ENCODE measurements around the gene GET4. TPM values are rescaled to one million over a fixed set of nuclear protein-coding genes. Genes with fewer than 3 reads are reported as not detected.

Gene GET4
- total RNA-seq, 1 experiment from 2014 or later: 44.8 TPM

- H3K9ac ChIP-seq (ENCODE audit: low read length): no peak overlapping the region
- no peak overlapping the region for H3K27ac ChIP-seq (ENCODE audit: low read depth, low read length)
- H3K4me1 ChIP-seq (ENCODE audit: control insufficient read depth in 1 of 2, insufficient read depth in 2 of 2, low read length in 2 of 2): no peaks in the 10 kb centered on the region
- H3K4me2 ChIP-seq (ENCODE audit: low read length): no peak overlapping the region
- peaks cover 71% of the 10 kb centered on the region for H3K79me2 ChIP-seq (ENCODE audit: insufficient read depth, low read length)
- no peak for TF ChIP-seq SIN3A (IDR thresholded peaks at IDR 0.05; ENCODE audit: low read depth)
- TF ChIP-seq FOSL1 (IDR thresholded peaks at IDR 0.05; ENCODE audit: low read depth): no peak
- TF ChIP-seq EZH2 (IDR thresholded peaks at IDR 0.05): no peak
- no peak for TF ChIP-seq CBX3 (IDR thresholded peaks at IDR 0.05; ENCODE audit: low read depth)
- no peak for TF ChIP-seq ATF3 (IDR thresholded peaks at IDR 0.05)
- TF ChIP-seq POLR2AphosphoS5 (IDR thresholded peaks at IDR 0.05; ENCODE audit: low read depth, low read length): no peak
- DNase-seq (ENCODE audit: low read depth, low spot score) (no peak), ATAC-seq (no peak)
- no peak overlapping the region for H3K4me3 ChIP-seq (replicated peaks in 1 of 2; ENCODE audit: low read depth in 1 of 2, low read length in 2 of 2)
- no peaks in the 10 kb centered on the region for H4K20me1 ChIP-seq (ENCODE audit: insufficient read depth)
- CTCF ChIA-PET: no interaction called here
- RAD21 ChIA-PET (ENCODE audit: low non-redundant PET in 1 of 2, low total read pairs in 2 of 2, uncharacterized antibody in 2 of 2, unreplicated experiment in 2 of 2): no interaction called here
- H3K36me3 ChIP-seq (ENCODE audit: control insufficient read depth in 1 of 2, insufficient read depth in 2 of 2, low read length in 2 of 2): peaks cover 3 to 19% of the 10 kb centered on the region in 2 experiments; a peak in 2 of 4 replicates
- H3K27me3 ChIP-seq (ENCODE audit: insufficient read depth, low read length): no peaks in the 10 kb centered on the region
- POLR2A ChIA-PET: no interaction called here
- H2AFZ ChIP-seq (ENCODE audit: low read depth, low read length, poor library complexity, severe bottlenecking): no peak overlapping the region
- BruUV-seq (replicated peaks): no TSS peak
- no peaks in the 10 kb centered on the region for H3K9me2 ChIP-seq (ENCODE audit: insufficient read depth)
- intact Hi-C loops (cut with micrococcal nuclease): no loop called here
- H3K9me3 ChIP-seq (ENCODE audit: control insufficient read depth in 1 of 2, insufficient read depth in 1 of 2, low read depth in 1 of 2, low read length in 2 of 2): no peaks in the 10 kb centered on the region
Observed at GRCh38 chr7:887488-887820, 11.1 kb downstream of the GET4 start.

GRCh38 chr7:888081-889024, 12.0 kb downstream of the GET4 start:
- Histone ChIP-seq H3K4me1 (ENCODE audit: control insufficient read depth in 1 of 2, insufficient read depth in 2 of 2, low read length in 2 of 2) (no peaks in the 10 kb centered on the region), H3K27ac (ENCODE audit: low read depth, low read length) (no peak overlapping the region), H3K4me3 (replicated peaks in 1 of 2; ENCODE audit: low read depth in 1 of 2, low read length in 2 of 2) (no peak overlapping the region), H3K27me3 (ENCODE audit: insufficient read depth, low read length) (no peaks in the 10 kb centered on the region), H3K4me2 (ENCODE audit: low read length) (no peak overlapping the region), H3K79me2 (ENCODE audit: insufficient read depth, low read length) (peaks cover 62% of the 10 kb centered on the region), H2AFZ (ENCODE audit: low read depth, low read length, poor library complexity, severe bottlenecking) (no peak overlapping the region), H4K20me1 (ENCODE audit: insufficient read depth) (no peaks in the 10 kb centered on the region), H3K36me3 (ENCODE audit: control insufficient read depth in 1 of 2, insufficient read depth in 2 of 2, low read length in 2 of 2) (peaks cover 4 to 19% of the 10 kb centered on the region in 2 experiments; a peak in 3 of 4 replicates), H3K9me2 (ENCODE audit: insufficient read depth) (no peaks in the 10 kb centered on the region), H3K9me3 (ENCODE audit: control insufficient read depth in 1 of 2, insufficient read depth in 1 of 2, low read depth in 1 of 2, low read length in 2 of 2) (no peaks in the 10 kb centered on the region), H3K9ac (ENCODE audit: low read length) (no peak overlapping the region)
- ChIA-PET RAD21 (ENCODE audit: low non-redundant PET in 1 of 2, low total read pairs in 2 of 2, uncharacterized antibody in 2 of 2, unreplicated experiment in 2 of 2) (no interaction called here), CTCF (no interaction called here), POLR2A (no interaction called here)
- ATAC-seq (no peak), DNase-seq (ENCODE audit: low read depth, low spot score) (no peak)
- intact Hi-C loops (cut with micrococcal nuclease): no loop called here
- BruUV-seq (replicated peaks): no TSS peak
- TF ChIP-seq TCF7L2 (IDR thresholded peaks at IDR 0.05; ENCODE audit: borderline replicate concordance, extremely low read depth, insufficient read depth, insufficient read length): no peak
- TF ChIP-seq CEBPB (IDR thresholded peaks at IDR 0.05; ENCODE audit: low read depth): no peak
- no peak for TF ChIP-seq CTCF (IDR thresholded peaks at IDR 0.05 in 2 of 3, conservative IDR thresholded peaks at IDR 0.05 in 1 of 3; ENCODE audit: borderline replicate concordance in 1 of 3, insufficient read depth in 1 of 3, low read depth in 2 of 3, low read length in 2 of 3)
- no peak for TF ChIP-seq ZNF274 (IDR thresholded peaks at IDR 0.05; ENCODE audit: low read depth, low read length)
